ENCODE data around the gene PIGL.

Gene PIGL

GRCh38 chr17:16354585-16354984 is 137.6 kb downstream of the PIGL start:
- DNase-seq, result no peak

GRCh38 chr17:16358394-16358793 is 141.4 kb downstream of the PIGL start:
- no peak for DNase-seq

GRCh38 chr17:16361874-16362273 is 144.9 kb downstream of the PIGL start:
- DNase-seq, result no peak

- DNase-seq, result peak; percentile 42 to 58 (median 47)
Observed at GRCh38 chr17:16363749-16364536, 146.9 kb downstream of the PIGL start.

- no peak for DNase-seq
Observed at GRCh38 chr17:16364625-16365024, 147.6 kb downstream of the PIGL start.

- DNase-seq, result no peak
Observed at GRCh38 chr17:16371742-16372141, 154.7 kb downstream of the PIGL start.

- DNase-seq, result no peak
Observed at GRCh38 chr17:16374146-16374938, 157.3 kb downstream of the PIGL start.

All from activated CD4-positive, CD25-positive, alpha-beta regulatory T cell (primary cell).